Measurements from ENCODE around the gene PDE6C. TPM values are rescaled to one million over a fixed set of nuclear protein-coding genes. Genes with fewer than 3 reads are reported as not detected.

PDE6C gene
- total RNA-seq = not detected

GRCh38 chr10:93612311-93612710, at the start of gene PDE6C:
TSS of gene PDE6C (plus strand) at chr10:93612537. CDS start at chr10:93612726, 189 bp downstream.
- peaks cover 1% of the 10 kb centered on the region for H3K27me3 Mint-ChIP-seq
- no peaks in the 10 kb centered on the region for H3K36me3 Mint-ChIP-seq (ENCODE audit: low read depth)
- H3K27ac Mint-ChIP-seq = no peak within 1 kb of the TSS
- no peaks in the 10 kb centered on the region for H3K9me3 Mint-ChIP-seq
- ChIA-PET CTCF (no interaction called here), POLR2A (no interaction called here)
- H3K4me1 Mint-ChIP-seq = no peaks in the 10 kb centered on the region
- H3K4me3 Mint-ChIP-seq = no peak within 1 kb of the TSS
- DNase-seq = no peak

- no peak for DNase-seq
- Mint-ChIP-seq H3K36me3 (ENCODE audit: low read depth) (no peaks in the 10 kb centered on the region), H3K9me3 (no peaks in the 10 kb centered on the region), H3K27ac (no peak overlapping the region), H3K27me3 (peaks cover 52% of the 10 kb centered on the region), H3K4me1 (no peaks in the 10 kb centered on the region), H3K4me3 (no peak overlapping the region)
- POLR2A ChIA-PET = no interaction called here
- CTCF ChIA-PET = interaction anchor here (1.8 kb wide), 1 partner anchor 10 kb away, joined by 7 read pairs; no protein-coding TSS in a partner anchor
These were observed 46.9 kb upstream of the PDE6C start for GRCh38 chr10:93565446-93565845.

GRCh38 chr10:93566435-93567276, 45.7 kb upstream of the PDE6C start, which contains the start of gene FFAR4:
TSS of gene FFAR4 (plus strand) at chr10:93566665. CDS start at chr10:93566721, 56 bp downstream.
- H3K27me3 Mint-ChIP-seq = peaks cover 55% of the 10 kb centered on the region
- POLR2A ChIA-PET = no interaction called here
- H3K36me3 Mint-ChIP-seq (ENCODE audit: low read depth) = no peaks in the 10 kb centered on the region
- H3K4me3 Mint-ChIP-seq = no peak within 1 kb of the TSS
- no peak for DNase-seq
- CTCF ChIA-PET = no interaction called here
- H3K27ac Mint-ChIP-seq = no peak within 1 kb of the TSS
- no peaks in the 10 kb centered on the region for H3K9me3 Mint-ChIP-seq
- H3K4me1 Mint-ChIP-seq = no peaks in the 10 kb centered on the region

- H3K36me3 Mint-ChIP-seq (ENCODE audit: low read depth) = no peaks in the 10 kb centered on the region
- H3K27me3 Mint-ChIP-seq = peaks cover 61% of the 10 kb centered on the region
- POLR2A ChIA-PET = no interaction called here
These were observed 44.8 kb upstream of the PDE6C start for GRCh38 chr10:93567277-93568104.

GRCh38 chr10:93568105-93568390, 44.3 kb upstream of the PDE6C start:
- no peaks in the 10 kb centered on the region for H3K36me3 Mint-ChIP-seq (ENCODE audit: low read depth)
- peaks cover under 1% of the 10 kb centered on the region for H3K4me1 Mint-ChIP-seq
- H3K4me3 Mint-ChIP-seq = no peak overlapping the region
- peaks cover 65% of the 10 kb centered on the region for H3K27me3 Mint-ChIP-seq
- no peak for DNase-seq
- ChIA-PET POLR2A (no interaction called here), CTCF (no interaction called here)
- no peaks in the 10 kb centered on the region for H3K9me3 Mint-ChIP-seq
- H3K27ac Mint-ChIP-seq = no peak overlapping the region

More at GRCh38 chr10:93567277-93568104, 44.8 kb upstream of the PDE6C start:
- no peak overlapping the region for H3K27ac Mint-ChIP-seq
- no peaks in the 10 kb centered on the region for H3K4me1 Mint-ChIP-seq
- no peak overlapping the region for H3K4me3 Mint-ChIP-seq
- no peak for DNase-seq
- CTCF ChIA-PET = no interaction called here
- no peaks in the 10 kb centered on the region for H3K9me3 Mint-ChIP-seq

- H3K36me3 Mint-ChIP-seq (ENCODE audit: low read depth) = no peaks in the 10 kb centered on the region
- no peak overlapping the region for H3K4me3 Mint-ChIP-seq
- peaks cover 64% of the 10 kb centered on the region for H3K27me3 Mint-ChIP-seq
- POLR2A ChIA-PET = no interaction called here
- H3K27ac Mint-ChIP-seq = no peak overlapping the region
- CTCF ChIA-PET = interaction anchor here (1.9 kb wide), 1 partner anchor 16 kb away, joined by 5 read pairs; no protein-coding TSS in a partner anchor
- DNase-seq = no peak
- no peaks in the 10 kb centered on the region for H3K9me3 Mint-ChIP-seq
- peaks cover 7% of the 10 kb centered on the region for H3K4me1 Mint-ChIP-seq
These were observed 42.0 kb upstream of the PDE6C start for GRCh38 chr10:93570383-93570782.

GRCh38 chr10:93572606-93573005, 39.7 kb upstream of the PDE6C start:
- H3K27ac Mint-ChIP-seq = no peak overlapping the region
- no peaks in the 10 kb centered on the region for H3K36me3 Mint-ChIP-seq (ENCODE audit: low read depth)

GRCh38 chr10:93573051-93573909, 39.1 kb upstream of the PDE6C start:
- Mint-ChIP-seq H3K4me3 (no peak overlapping the region), H3K27ac (no peak overlapping the region), H3K9me3 (no peaks in the 10 kb centered on the region), H3K4me1 (peaks cover 7% of the 10 kb centered on the region), H3K27me3 (peaks cover 40% of the 10 kb centered on the region), H3K36me3 (ENCODE audit: low read depth) (no peaks in the 10 kb centered on the region)
- POLR2A ChIA-PET = no interaction called here
- CTCF ChIA-PET = interaction anchor here (0.8 kb wide), 1 partner anchor 9 kb away, joined by 3 read pairs; no protein-coding TSS in a partner anchor
- no peak for DNase-seq

More at GRCh38 chr10:93572606-93573005, 39.7 kb upstream of the PDE6C start:
- Mint-ChIP-seq H3K4me1 (peaks cover 7% of the 10 kb centered on the region), H3K9me3 (no peaks in the 10 kb centered on the region), H3K27me3 (peaks cover 47% of the 10 kb centered on the region), H3K4me3 (no peak overlapping the region)
- POLR2A ChIA-PET = interaction anchor here (0.6 kb wide), 1 partner anchor 130 kb away, joined by 3 read pairs; no protein-coding TSS in a partner anchor
- CTCF ChIA-PET = interaction anchor here (0.8 kb wide), 1 partner anchor 9 kb away, joined by 3 read pairs; no protein-coding TSS in a partner anchor
- DNase-seq = no peak

GRCh38 chr10:93573924-93574323, 38.4 kb upstream of the PDE6C start:
- peaks cover 7% of the 10 kb centered on the region for H3K4me1 Mint-ChIP-seq

GRCh38 chr10:93576888-93577287, 35.4 kb upstream of the PDE6C start:
- H3K4me3 Mint-ChIP-seq = no peak overlapping the region
- DNase-seq = no peak
- CTCF ChIA-PET = no interaction called here
- peaks cover 7% of the 10 kb centered on the region for H3K4me1 Mint-ChIP-seq
- no peak overlapping the region for H3K27ac Mint-ChIP-seq
- no peaks in the 10 kb centered on the region for H3K9me3 Mint-ChIP-seq
- H3K27me3 Mint-ChIP-seq = peaks cover 18% of the 10 kb centered on the region
- no peaks in the 10 kb centered on the region for H3K36me3 Mint-ChIP-seq (ENCODE audit: low read depth)
- POLR2A ChIA-PET = no interaction called here

More at GRCh38 chr10:93573924-93574323, 38.4 kb upstream of the PDE6C start:
- no peaks in the 10 kb centered on the region for H3K9me3 Mint-ChIP-seq
- H3K27ac Mint-ChIP-seq = no peak overlapping the region
- no peak for DNase-seq
- no peak overlapping the region for H3K4me3 Mint-ChIP-seq
- H3K36me3 Mint-ChIP-seq (ENCODE audit: low read depth) = no peaks in the 10 kb centered on the region
- peaks cover 35% of the 10 kb centered on the region for H3K27me3 Mint-ChIP-seq
- POLR2A ChIA-PET = no interaction called here
- CTCF ChIA-PET = no interaction called here

GRCh38 chr10:93577565-93577964, 34.8 kb upstream of the PDE6C start:
- H3K9me3 Mint-ChIP-seq = no peaks in the 10 kb centered on the region
- H3K4me1 Mint-ChIP-seq = peaks cover 7% of the 10 kb centered on the region
- no peak overlapping the region for H3K27ac Mint-ChIP-seq
- POLR2A ChIA-PET = no interaction called here
- peaks cover 11% of the 10 kb centered on the region for H3K27me3 Mint-ChIP-seq
- no peak for DNase-seq
- H3K4me3 Mint-ChIP-seq = no peak overlapping the region
- CTCF ChIA-PET = interaction anchor here (0.5 to 1.0 kb wide), 2 partner anchors 23 to 270 kb away, joined by 3 read pairs; no protein-coding TSS in a partner anchor
- no peaks in the 10 kb centered on the region for H3K36me3 Mint-ChIP-seq (ENCODE audit: low read depth)

GRCh38 chr10:93579089-93579488, 33.2 kb upstream of the PDE6C start:
- no peaks in the 10 kb centered on the region for H3K9me3 Mint-ChIP-seq
- no peaks in the 10 kb centered on the region for H3K36me3 Mint-ChIP-seq (ENCODE audit: low read depth)
- ChIA-PET CTCF (no interaction called here), POLR2A (no interaction called here)
- no peak for DNase-seq
- no peak overlapping the region for H3K4me3 Mint-ChIP-seq
- peaks cover under 1% of the 10 kb centered on the region for H3K27me3 Mint-ChIP-seq
- no peaks in the 10 kb centered on the region for H3K4me1 Mint-ChIP-seq
- H3K27ac Mint-ChIP-seq = no peak overlapping the region
